ENCODE data around the gene NCKAP5. TPM values are rescaled to one million over a fixed set of nuclear protein-coding genes. Genes with fewer than 3 reads are reported as not detected.

Gene NCKAP5
- total and polyA plus RNA-seq, 2 of the 8 experiments (the other 6 are each of a cell fraction or from before 2014, with no cell fraction given): 0.27 to 0.86 TPM

GRCh38 chr2:133158442-133158841 lies 409.8 kb downstream of the NCKAP5 start:
- Histone ChIP-seq H3K27me3 (replicated peaks in 1 of 4; ENCODE audit: control insufficient read depth in 3 of 4, extremely low read depth in 1 of 4, insufficient read depth in 3 of 4, low read length in 3 of 4) (no peaks in the 10 kb centered on the region), H3K9ac (replicated peaks in 1 of 4; ENCODE audit: extremely low read depth in 1 of 4, low read depth in 3 of 4, low read length in 3 of 4) (no peak overlapping the region), H3K9me3 (ENCODE audit: insufficient read depth in 2 of 2, low read depth in 1 of 2, low read length in 1 of 2) (peaks cover 9 to 15% of the 10 kb centered on the region in 2 experiments; a peak in 3 of 4 replicates), H4K5ac (ENCODE audit: insufficient read length, low read depth, low read length) (no peak overlapping the region), H3K4me1 (replicated peaks in 1 of 4; ENCODE audit: control insufficient read depth in 3 of 4, insufficient read depth in 4 of 4, low read length in 3 of 4) (no peaks in the 10 kb centered on the region), H3K79me1 (ENCODE audit: low read depth, low read length) (no peaks in the 10 kb centered on the region), H2BK12ac (ENCODE audit: low read depth, low read length) (no peak overlapping the region), H3K23ac (ENCODE audit: insufficient read length) (no peak overlapping the region), H2BK5ac (ENCODE audit: low read depth, low read length) (no peak overlapping the region), H3K56ac (replicated peaks; ENCODE audit: insufficient read length, low read depth, low read length) (no peak overlapping the region), H2AK5ac (ENCODE audit: low read depth, low read length) (no peak overlapping the region), H3K18ac (ENCODE audit: extremely low read depth, low read length) (no peak overlapping the region), H3K4me3 (ENCODE audit: extremely low read depth in 1 of 4, insufficient read depth in 2 of 4, low read depth in 3 of 4, low read length in 4 of 4) (no peak overlapping the region), H2AFZ (ENCODE audit: low read length) (no peak overlapping the region), H3K36me3 (ENCODE audit: control insufficient read depth in 2 of 4, insufficient read depth in 4 of 4, low read length in 3 of 4) (no peaks in the 10 kb centered on the region; a peak in 1 of 8 replicates), H4K8ac (ENCODE audit: extremely low read depth, insufficient read depth, low read length) (no peak overlapping the region), H2BK120ac (replicated peaks; ENCODE audit: low read depth, low read length) (no peak overlapping the region), H3K79me2 (ENCODE audit: control insufficient read depth in 1 of 2, insufficient read depth in 2 of 2, low read length in 2 of 2) (no peaks in the 10 kb centered on the region), H4K91ac (replicated peaks; ENCODE audit: insufficient read length, low read length) (no peak overlapping the region), H3K4ac (replicated peaks; ENCODE audit: insufficient read length, low read depth, low read length) (no peak overlapping the region), H4K20me1 (replicated peaks in 1 of 2; ENCODE audit: control insufficient read depth in 1 of 2, insufficient read depth in 2 of 2, low read length in 2 of 2) (no peaks in the 10 kb centered on the region), H3K27ac (ENCODE audit: low read depth, low read length) (no peak overlapping the region), H2BK15ac (ENCODE audit: low read length) (no peak overlapping the region), H2BK20ac (ENCODE audit: low read length) (no peak overlapping the region), H3K23me2 (ENCODE audit: low read depth, low read length) (no peaks in the 10 kb centered on the region), H3K14ac (ENCODE audit: insufficient read length) (no peak overlapping the region), H3K4me2 (ENCODE audit: insufficient read depth in 1 of 2, low read depth in 2 of 2, low read length in 2 of 2) (no peak overlapping the region)
- DNase-seq (ENCODE audit: low read depth in 1 of 2, low spot score in 2 of 2) (no peak), FAIRE-seq (no peak)
- ChIA-PET CTCF (ENCODE audit: partially characterized antibody) (no interaction called here), POLR2A (ENCODE audit: partially characterized antibody) (no interaction called here)
- no peak for TF ChIP-seq POLR2A (IDR thresholded peaks at IDR 0.05; ENCODE audit: control extremely low read depth in 1 of 2, low read depth in 2 of 2, low read length in 2 of 2)
- TF ChIP-seq RNF2 (IDR thresholded peaks at IDR 0.05; ENCODE audit: borderline replicate concordance, low read depth, low read length, missing control alignments, poor library complexity, severe bottlenecking): no peak
- TF ChIP-seq BRCA1 (IDR thresholded peaks at IDR 0.05; ENCODE audit: low read depth, low read length): no peak
- no peak for TF ChIP-seq POU5F1 (IDR thresholded peaks at IDR 0.05; ENCODE audit: low read depth, low read length)
- TF ChIP-seq RAD21 (IDR thresholded peaks at IDR 0.05 in 1 of 2, conservative IDR thresholded peaks at IDR 0.05 in 1 of 2; ENCODE audit: low read depth in 2 of 2, low read length in 2 of 2): no peak
- TF ChIP-seq USF2 (IDR thresholded peaks at IDR 0.05; ENCODE audit: low read length): no peak
- TF ChIP-seq RFX5 (IDR thresholded peaks at IDR 0.05; ENCODE audit: borderline replicate concordance, low read depth, low read length): no peak
- no peak for TF ChIP-seq ZNF274 (IDR thresholded peaks at IDR 0.05; ENCODE audit: borderline replicate concordance, extremely low read depth, low read length)
- no peak for TF ChIP-seq PHF8 (conservative IDR thresholded peaks at IDR 0.05; ENCODE audit: low read depth, low read length)
- TF ChIP-seq, protein P1, sequence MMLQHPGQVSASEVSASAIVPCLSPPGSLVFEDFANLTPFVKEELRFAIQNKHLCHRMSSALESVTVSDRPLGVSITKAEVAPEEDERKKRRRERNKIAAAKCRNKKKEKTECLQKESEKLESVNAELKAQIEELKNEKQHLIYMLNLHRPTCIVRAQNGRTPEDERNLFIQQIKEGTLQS (IDR thresholded peaks at IDR 0.05; ENCODE audit: insufficient read depth, low read depth, low read length): no peak
- no peak for TF ChIP-seq BCL11A (IDR thresholded peaks at IDR 0.05; ENCODE audit: low read depth in 2 of 2, low read length in 2 of 2)
- no peak for TF ChIP-seq SIRT6 (IDR thresholded peaks at IDR 0.05; ENCODE audit: low read length)
- TF ChIP-seq CREB1 (IDR thresholded peaks at IDR 0.05): no peak
- no peak for TF ChIP-seq SAP30 (IDR thresholded peaks at IDR 0.05; ENCODE audit: insufficient read depth, insufficient replicate concordance, low read length)
